LNCAP (cell line): Measurements from ENCODE around the gene LMX1A.

Experiments used
- CTCF ChIP-seq: fragments of 450-650 bp; IDR thresholded peaks from 2 replicates; pipeline ENCODE4 v1.5.1; 2017; ENCODE audit warnings: mild to moderate bottlenecking

The LMX1A gene

GRCh38 chr1:165185161-165185889 lies 171.2 kb downstream of the LMX1A start:
- no peak for TF ChIP-seq CTCF

DNA sequence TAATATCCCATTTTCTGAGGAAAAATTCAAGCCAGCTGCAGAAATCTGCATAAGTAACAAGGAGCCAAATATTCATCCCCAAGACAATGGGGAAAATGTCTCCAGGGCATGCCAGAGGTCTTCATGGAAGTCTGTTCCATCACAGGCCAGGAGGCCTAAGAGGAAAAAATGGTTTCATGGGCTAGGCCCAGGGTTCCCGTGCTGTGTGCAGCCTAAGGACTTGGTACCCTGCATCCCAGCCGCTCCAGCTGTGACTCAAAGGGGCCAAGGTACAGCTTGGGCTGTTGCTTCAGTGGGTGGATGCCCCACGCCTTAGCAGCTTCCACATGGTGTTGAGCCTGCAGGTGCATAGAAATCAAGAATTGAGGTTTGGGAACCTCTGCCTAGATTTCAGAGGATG lies 173.5 kb downstream of the LMX1A start:
- TF ChIP-seq CTCF = no peak

- no peak for TF ChIP-seq CTCF
These were observed 177.2 kb downstream of the LMX1A start for GRCh38 chr1:165179306-165179705.

DNA sequence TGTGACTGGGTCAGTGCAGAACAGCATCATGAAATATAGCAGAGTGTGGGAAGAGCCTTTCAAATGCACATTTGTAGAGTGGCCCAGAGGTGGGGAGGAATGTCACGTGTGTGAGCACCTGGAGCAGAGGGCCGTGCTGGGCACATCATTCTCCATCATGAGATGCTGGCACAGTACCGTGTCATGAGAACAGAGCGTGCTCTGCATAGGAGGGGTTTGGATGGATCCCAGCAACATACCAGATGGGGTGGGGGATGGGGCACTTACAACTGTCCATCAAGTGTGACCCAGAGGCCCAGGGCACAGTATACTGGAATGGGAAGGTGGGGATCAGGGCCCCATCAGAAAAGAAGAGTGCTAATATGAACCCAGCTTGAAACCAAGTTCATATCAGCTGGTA lies 182.0 kb downstream of the LMX1A start:
- TF ChIP-seq CTCF = no peak

GRCh38 chr1:165173818-165174217 lies 182.7 kb downstream of the LMX1A start:
- no peak for TF ChIP-seq CTCF

GRCh38 chr1:165173409-165173808 lies 183.1 kb downstream of the LMX1A start:
- TF ChIP-seq CTCF = no peak

GRCh38 chr1:165172666-165173065 lies 183.8 kb downstream of the LMX1A start:
- TF ChIP-seq CTCF = no peak

- no peak for TF ChIP-seq CTCF
These were observed 186.8 kb downstream of the LMX1A start for GRCh38 chr1:165169729-165170128.
